ENCODE results near the gene TRAF1. TPM values are rescaled to one million over a fixed set of nuclear protein-coding genes. Genes with fewer than 3 reads are reported as not detected.
A peak's percentile ranks its signal among the peaks of the same experiment; 100 is the strongest.

Gene TRAF1
- total and polyA plus RNA-seq, 2 donors (not counting 1 experiment from before 2014, with no cell fraction given), result 12.2 to 19.5 TPM

GRCh38 chr9:120868339-120868675 lies 58.3 kb downstream of the TRAF1 start:
- WGBS (ENCODE audit: insufficient coverage), result 8% methylated on average over 8 of the region's 11 CpGs
- Histone ChIP-seq H3K9me3 (ENCODE audit: control extremely low read depth in 1 of 3, control insufficient read depth in 2 of 3, insufficient read depth in 1 of 3, low read length in 2 of 3) (no peaks in the 10 kb centered on the region), H3K27ac (ENCODE audit: low read length in 2 of 2) (peak overlapping the region; percentile 69 to 81), H3K4me1 (ENCODE audit: control insufficient read depth in 2 of 2, insufficient read depth in 2 of 2, low read length in 2 of 2) (peaks cover 0 to 19% of the 10 kb centered on the region in 2 donors), H3K4me3 (ENCODE audit: control extremely low read depth in 1 of 5, extremely low read depth in 1 of 5, insufficient read depth in 1 of 5, low read depth in 2 of 5, low read length in 4 of 5) (peak overlapping the region; percentile 41 to 60 (median 53)), H3K9ac (ENCODE audit: low read length) (peak overlapping the region; percentile 63), H3K4me2 (replicated peaks; ENCODE audit: low read depth, low read length, poor library complexity, severe bottlenecking) (peak overlapping the region; percentile 73), H3K27me3 (replicated peaks in 1 of 4; ENCODE audit: control extremely low read depth in 1 of 4, control insufficient read depth in 3 of 4, insufficient read depth in 4 of 4, low read length in 3 of 4) (no peaks in the 10 kb centered on the region), H3K79me2 (ENCODE audit: control insufficient read depth, insufficient read depth, low read length) (peaks cover 4% of the 10 kb centered on the region), H3K36me3 (replicated peaks in 1 of 2; ENCODE audit: control extremely low read depth in 1 of 2, control insufficient read depth in 1 of 2, extremely low read depth in 1 of 2, insufficient read depth in 2 of 2, low read length in 1 of 2) (peaks cover 0 to 10% of the 10 kb centered on the region in 2 experiments), H2AFZ (ENCODE audit: insufficient read depth, low read depth, low read length, poor library complexity, severe bottlenecking) (peak overlapping the region; percentile 78), H4K20me1 (ENCODE audit: control insufficient read depth, insufficient read depth, low read length, poor library complexity, severe bottlenecking) (no peaks in the 10 kb centered on the region)
- Mint-ChIP-seq H3K4me3 (peak overlapping the region; percentile 63), H3K4me1 (peaks cover 12% of the 10 kb centered on the region), H3K27ac (peak overlapping the region; percentile 85), H3K27me3 (no peaks in the 10 kb centered on the region), H3K9me3 (ENCODE audit: insufficient read depth) (no peaks in the 10 kb centered on the region)
- TF ChIP-seq CTCF (IDR thresholded peaks at IDR 0.05) (peak; percentile 31), EZH2 (IDR thresholded peaks at IDR 0.05; ENCODE audit: borderline replicate concordance, insufficient read depth, low read depth, low read length, poor library complexity, severe bottlenecking) (no peak)
- ChIA-PET POLR2A (interaction anchor here (0.6 to 2.1 kb wide), 4 partner anchors 63 to 323 kb away, joined by 3 to 10 read pairs (median 4); no protein-coding TSS in a partner anchor), CTCF (interaction anchor here (1.0 to 6.7 kb wide), 11 partner anchors 11 to 192 kb away, joined by 3 to 102 read pairs (median 7); no protein-coding TSS in a partner anchor)
- intact Hi-C loops (cut with micrococcal nuclease), result loop anchor here (1.0 to 10.0 kb wide), 6 partner anchors 25 to 502 kb away; partner anchors contain the start of genes FBXW2, RAB14 and STOM
- ATAC-seq (ENCODE audit: low read depth), result peak; percentile 5
- no peak for DNase-seq

- Histone ChIP-seq H3K79me2 (ENCODE audit: control insufficient read depth, insufficient read depth, low read length) (peaks cover 4% of the 10 kb centered on the region), H3K9ac (ENCODE audit: low read length) (peak overlapping the region; percentile 63), H2AFZ (ENCODE audit: insufficient read depth, low read depth, low read length, poor library complexity, severe bottlenecking) (peak overlapping the region; percentile 78), H3K27me3 (replicated peaks in 1 of 4; ENCODE audit: control extremely low read depth in 1 of 4, control insufficient read depth in 3 of 4, insufficient read depth in 4 of 4, low read length in 3 of 4) (no peaks in the 10 kb centered on the region), H3K4me2 (replicated peaks; ENCODE audit: low read depth, low read length, poor library complexity, severe bottlenecking) (peak overlapping the region; percentile 73), H3K4me1 (ENCODE audit: control insufficient read depth in 2 of 2, insufficient read depth in 2 of 2, low read length in 2 of 2) (peaks cover 0 to 19% of the 10 kb centered on the region in 2 donors), H3K36me3 (replicated peaks in 1 of 2; ENCODE audit: control extremely low read depth in 1 of 2, control insufficient read depth in 1 of 2, extremely low read depth in 1 of 2, insufficient read depth in 2 of 2, low read length in 1 of 2) (peaks cover 0 to 6% of the 10 kb centered on the region in 2 experiments), H3K4me3 (ENCODE audit: control extremely low read depth in 1 of 5, extremely low read depth in 1 of 5, insufficient read depth in 1 of 5, low read depth in 2 of 5, low read length in 4 of 5) (peak overlapping the region; percentile 41 to 60 (median 53)), H4K20me1 (ENCODE audit: control insufficient read depth, insufficient read depth, low read length, poor library complexity, severe bottlenecking) (no peaks in the 10 kb centered on the region), H3K27ac (ENCODE audit: low read length in 2 of 2) (peak overlapping the region; percentile 69 to 81), H3K9me3 (ENCODE audit: control extremely low read depth in 1 of 3, control insufficient read depth in 2 of 3, insufficient read depth in 1 of 3, low read length in 2 of 3) (no peaks in the 10 kb centered on the region)
- ChIA-PET POLR2A (interaction anchor here (0.5 to 2.1 kb wide), 4 partner anchors 64 to 254 kb away, joined by 3 to 10 read pairs (median 8); no protein-coding TSS in a partner anchor), CTCF (interaction anchor here (1.2 to 6.7 kb wide), 9 partner anchors 23 to 193 kb away, joined by 3 to 102 read pairs (median 8); no protein-coding TSS in a partner anchor)
- Mint-ChIP-seq H3K4me1 (peaks cover 10% of the 10 kb centered on the region), H3K4me3 (peak overlapping the region; percentile 63), H3K9me3 (ENCODE audit: insufficient read depth) (no peaks in the 10 kb centered on the region), H3K27ac (peak overlapping the region; percentile 85), H3K27me3 (no peaks in the 10 kb centered on the region)
- intact Hi-C loops (cut with micrococcal nuclease), result loop anchor here (1.0 to 10.0 kb wide), 6 partner anchors 25 to 502 kb away; partner anchors contain the start of genes FBXW2, RAB14 and STOM
- no peak for ATAC-seq (ENCODE audit: low read depth)
- 95% methylated on average over 10 of the region's 15 CpGs for WGBS (ENCODE audit: insufficient coverage)
- DNase-seq, result no peak
- TF ChIP-seq CTCF (IDR thresholded peaks at IDR 0.05) (no peak), EZH2 (IDR thresholded peaks at IDR 0.05; ENCODE audit: borderline replicate concordance, insufficient read depth, low read depth, low read length, poor library complexity, severe bottlenecking) (no peak)
Measured at GRCh38 chr9:120867676-120868338, 58.8 kb downstream of the TRAF1 start.

Measured in B cell (primary cell).